Fibroblast of skin of left quadriceps (primary cell): ENCODE measurements around the gene RNFT2.
"Not testable (repeated sequence)": the region's sequence is repeated elsewhere in the genome, so short reads cannot be mapped to it uniquely, and the experiment has no call there.

ENCODE experiments used
- DNase-seq, 2 experiments: peaks; one replicate each; pipeline ENCODE4 v3.0.0-alpha.2; 2013; ENCODE audit warnings: low read depth in 2 of 2

RNFT2 gene

GRCh38 chr12:116744766-116745165 lies 6.7 kb downstream of the RNFT2 start:
- no peak for DNase-seq

DNA sequence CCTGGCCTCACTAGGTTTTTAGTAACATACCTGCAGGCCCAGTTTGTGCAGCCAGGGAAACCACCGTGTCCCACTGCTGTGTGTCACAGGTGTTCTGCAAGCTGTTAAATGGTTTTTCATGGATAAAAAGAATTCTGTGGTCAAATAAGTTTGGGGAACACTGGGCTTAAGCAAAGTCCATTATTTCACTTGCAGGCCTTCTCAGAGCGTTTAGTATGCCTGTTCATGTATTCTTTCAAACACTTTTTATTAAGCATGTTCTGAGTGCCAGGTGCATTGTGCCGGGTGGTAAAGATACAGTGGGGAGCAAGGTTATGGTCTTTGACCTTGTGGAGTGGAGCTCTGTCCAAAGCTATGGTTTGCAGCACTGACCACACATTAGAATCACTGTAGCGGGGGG lies 7.4 kb downstream of the RNFT2 start:
- no peak for DNase-seq

DNA sequence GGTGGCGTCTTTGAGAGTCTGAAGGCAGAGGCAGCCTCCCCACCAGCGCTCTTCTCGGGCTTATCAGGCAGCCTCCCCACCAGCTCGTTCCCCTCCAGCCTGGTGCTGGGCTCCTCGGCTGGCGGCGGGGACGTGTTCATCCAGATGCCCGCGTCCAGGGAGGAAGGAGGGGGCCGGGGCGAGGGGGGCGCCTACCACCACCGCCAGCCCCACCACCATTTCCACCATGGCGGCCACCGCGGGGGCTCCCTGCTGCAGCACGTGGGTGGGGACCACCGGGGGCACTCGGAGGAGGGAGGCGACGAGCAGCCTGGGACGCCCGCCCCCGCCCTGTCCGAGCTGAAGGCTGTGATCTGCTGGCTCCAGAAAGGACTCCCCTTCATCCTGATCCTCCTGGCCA lies 11.8 kb downstream of the RNFT2 start:
- no peak for DNase-seq

DNA sequence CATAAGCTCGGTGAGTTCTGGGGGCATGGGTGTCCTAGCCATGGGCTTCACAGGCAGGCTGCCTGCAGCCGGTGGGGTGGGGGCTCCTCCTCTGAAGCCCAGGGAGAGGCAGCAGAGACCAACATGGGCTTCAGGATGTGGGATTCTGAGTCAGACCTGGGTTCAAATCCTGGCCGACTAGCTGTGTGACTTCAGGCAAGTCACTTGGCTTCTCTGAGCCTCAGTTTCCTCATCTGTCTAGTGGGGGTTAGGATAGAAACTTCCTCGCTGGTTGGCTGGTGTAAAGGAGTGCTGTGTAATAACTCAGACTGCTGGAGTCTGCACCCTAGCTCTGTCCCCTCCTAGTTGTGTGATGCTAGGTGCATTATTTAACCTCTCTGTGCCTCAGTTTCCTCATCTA lies 12.2 kb downstream of the RNFT2 start:
- no peak for DNase-seq

- DNase-seq = not testable (repeated sequence)
These were observed 16.0 kb downstream of the RNFT2 start for GRCh38 chr12:116754097-116754496.

GRCh38 chr12:116754783-116755182 lies 16.7 kb downstream of the RNFT2 start:
- DNase-seq = not testable (repeated sequence)

DNA sequence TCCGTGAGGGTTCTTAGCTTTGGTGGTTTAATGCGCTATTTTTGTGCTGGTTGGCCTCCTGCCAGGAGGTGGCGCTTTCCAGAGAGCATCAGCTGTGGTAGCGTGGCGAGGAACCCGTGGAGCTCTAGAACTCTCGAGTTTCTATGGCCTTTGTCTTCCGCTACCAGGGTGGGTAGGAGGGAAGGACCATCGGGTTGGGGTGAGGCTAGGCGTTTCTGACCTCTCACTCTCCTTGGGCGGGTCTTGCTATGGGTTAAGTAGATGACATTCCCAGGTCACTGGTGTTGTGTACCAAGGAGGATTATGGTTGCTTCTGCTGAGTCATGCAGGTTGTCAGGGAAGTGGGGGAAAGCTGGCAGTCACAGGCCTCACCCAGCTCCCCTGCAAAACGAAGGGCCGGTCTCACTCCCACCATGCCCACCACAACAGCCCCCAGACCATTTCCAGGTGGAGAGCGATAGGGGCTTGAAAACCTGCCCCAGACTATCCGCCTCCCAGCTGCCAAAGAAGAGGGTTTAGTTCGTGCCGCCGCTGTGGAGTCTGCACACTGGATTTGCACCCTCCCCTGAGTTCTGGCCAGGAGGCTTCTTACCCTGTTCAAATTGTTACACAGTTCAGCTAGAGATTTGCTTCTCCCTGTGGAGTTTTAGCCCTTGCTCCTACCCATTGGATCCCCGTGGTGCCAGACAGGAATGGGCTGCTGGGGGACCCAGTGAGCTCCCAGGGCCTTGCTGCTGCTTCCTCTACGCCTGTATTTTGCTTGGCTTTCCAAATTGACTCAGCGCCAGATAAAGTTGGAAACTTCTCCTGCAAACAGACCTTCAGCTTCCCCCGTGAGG lies 21.9 kb downstream of the RNFT2 start:
- no peak for DNase-seq

- no peak for DNase-seq
These were observed 22.5 kb downstream of the RNFT2 start for GRCh38 chr12:116760622-116761020.

DNA sequence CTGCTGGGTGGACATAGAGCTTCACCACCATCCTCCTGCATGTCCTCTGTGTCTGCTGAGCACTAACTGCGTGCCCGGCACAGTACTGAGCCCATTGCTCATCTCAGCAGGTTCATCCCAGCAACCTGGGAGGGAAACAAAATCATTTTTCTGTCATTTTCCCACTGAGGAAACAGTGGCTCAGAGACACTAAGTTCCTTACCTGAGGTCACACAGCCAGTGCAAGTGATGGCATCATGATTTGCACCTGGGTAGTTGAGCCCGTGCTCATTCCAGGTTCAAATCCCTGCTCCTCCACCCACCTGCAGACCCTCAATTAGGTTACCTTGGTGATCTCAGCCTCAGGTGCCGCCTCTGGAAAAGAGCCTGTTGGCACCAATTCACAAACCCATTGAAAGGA lies 23.4 kb downstream of the RNFT2 start:
- DNase-seq = no peak

- no peak for DNase-seq
These were observed 27.2 kb downstream of the RNFT2 start for GRCh38 chr12:116765271-116765670.

GRCh38 chr12:116766285-116766684 lies 28.2 kb downstream of the RNFT2 start:
- DNase-seq = no peak

- no peak for DNase-seq
These were observed 28.6 kb downstream of the RNFT2 start for GRCh38 chr12:116766746-116767145.

GRCh38 chr12:116771651-116772050 lies 33.5 kb downstream of the RNFT2 start:
- no peak for DNase-seq

- DNase-seq = no peak
These were observed 35.2 kb downstream of the RNFT2 start for GRCh38 chr12:116773276-116773731.

GRCh38 chr12:116774020-116774419 lies 35.9 kb downstream of the RNFT2 start:
- DNase-seq = no peak

DNA sequence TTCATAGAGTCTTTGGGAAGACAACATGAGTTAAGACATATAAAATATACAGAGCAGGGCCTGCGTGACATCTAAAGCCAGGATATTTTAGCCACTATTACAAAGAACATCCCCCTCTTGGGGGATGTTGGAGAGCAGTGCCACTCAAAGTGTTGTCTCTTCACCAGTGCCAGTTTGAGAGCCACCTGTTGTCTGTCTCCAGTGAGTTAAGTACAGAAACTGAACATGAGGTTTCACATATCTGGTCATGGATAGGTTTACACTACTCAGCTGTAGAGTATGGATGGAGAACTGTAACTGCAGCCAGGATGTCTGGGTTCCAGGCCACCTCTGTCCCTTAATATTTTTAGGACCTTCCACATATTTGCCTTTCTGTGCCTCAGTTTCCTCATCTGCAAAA lies 39.1 kb downstream of the RNFT2 start:
- DNase-seq = no peak

DNA sequence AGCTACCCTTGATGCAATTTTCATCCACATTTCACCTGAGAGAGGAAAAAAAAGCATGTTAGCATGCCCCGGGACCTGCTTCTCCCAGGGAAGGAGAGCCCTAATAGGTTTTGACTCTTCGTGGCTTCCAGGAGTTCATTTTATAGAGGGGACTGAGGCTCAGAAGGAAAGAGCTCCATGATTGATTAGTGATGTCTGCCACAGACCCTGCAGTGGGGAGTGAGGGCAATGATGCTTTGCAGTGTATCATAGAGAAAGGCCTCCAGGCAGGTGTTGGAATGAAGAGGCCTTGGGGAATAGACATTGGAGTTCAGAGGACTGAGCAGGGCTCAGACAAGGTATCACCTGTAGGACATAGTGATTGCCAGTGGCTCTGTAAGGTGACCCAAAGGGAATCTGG lies 41.5 kb downstream of the RNFT2 start:
- DNase-seq = no peak

DNA sequence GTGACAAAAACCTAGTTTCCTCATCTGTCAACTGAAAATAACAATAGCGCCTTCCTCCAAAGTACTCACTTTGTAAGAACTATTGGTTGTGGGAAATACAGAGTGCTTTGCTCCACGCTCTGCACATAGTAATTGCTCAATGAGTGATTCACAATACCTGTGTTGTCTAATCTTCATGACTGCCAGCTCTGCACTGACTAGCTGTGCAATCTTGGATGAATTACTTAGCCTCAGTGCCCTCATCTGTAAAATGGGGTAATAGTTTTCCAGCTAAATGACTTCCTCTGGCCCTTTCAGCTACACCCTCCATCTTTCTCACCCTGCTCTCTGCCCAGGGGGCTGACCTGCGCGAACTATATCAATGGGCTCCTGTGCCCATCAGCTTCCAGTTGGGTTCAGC lies 42.8 kb downstream of the RNFT2 start:
- no peak for DNase-seq

- DNase-seq = no peak
These were observed 45.6 kb downstream of the RNFT2 start for GRCh38 chr12:116783525-116784237.

GRCh38 chr12:116784238-116784612 lies 46.1 kb downstream of the RNFT2 start:
- DNase-seq = no peak

DNA sequence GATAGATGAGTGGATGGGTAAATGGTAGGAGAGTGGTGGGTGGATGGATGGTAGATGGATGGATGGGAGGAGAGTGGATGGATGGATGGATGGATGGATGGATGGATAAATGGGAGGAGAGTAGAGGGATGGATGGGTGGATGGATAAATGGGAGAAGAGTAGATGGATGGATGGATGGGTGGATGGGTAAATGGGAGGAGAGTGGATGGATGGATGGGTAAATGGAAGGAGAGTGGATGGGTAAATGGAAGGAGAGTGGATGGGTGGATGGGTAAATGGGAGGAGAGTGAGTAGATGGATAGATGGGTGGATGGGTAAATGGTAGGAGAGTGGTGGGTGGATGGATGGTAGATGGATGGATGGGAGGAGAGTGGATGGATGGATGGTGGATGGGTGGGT lies 51.4 kb downstream of the RNFT2 start:
- DNase-seq = not testable (repeated sequence)

- DNase-seq = no peak
These were observed 52.0 kb downstream of the RNFT2 start for GRCh38 chr12:116790066-116790465.

- DNase-seq = no peak
These were observed 54.3 kb downstream of the RNFT2 start for GRCh38 chr12:116792403-116792802.
